ENCODE results near the gene ZNF625. TPM values are rescaled to one million over a fixed set of nuclear protein-coding genes. Genes with fewer than 3 reads are reported as not detected.
A peak's percentile ranks its signal among the peaks of the same experiment; 100 is the strongest.

ZNF625 gene
- total RNA-seq (2014; rRNA removed; shearing (Covaris generic)) = 7.7 and 12.9 TPM in 2 replicates

DNA sequence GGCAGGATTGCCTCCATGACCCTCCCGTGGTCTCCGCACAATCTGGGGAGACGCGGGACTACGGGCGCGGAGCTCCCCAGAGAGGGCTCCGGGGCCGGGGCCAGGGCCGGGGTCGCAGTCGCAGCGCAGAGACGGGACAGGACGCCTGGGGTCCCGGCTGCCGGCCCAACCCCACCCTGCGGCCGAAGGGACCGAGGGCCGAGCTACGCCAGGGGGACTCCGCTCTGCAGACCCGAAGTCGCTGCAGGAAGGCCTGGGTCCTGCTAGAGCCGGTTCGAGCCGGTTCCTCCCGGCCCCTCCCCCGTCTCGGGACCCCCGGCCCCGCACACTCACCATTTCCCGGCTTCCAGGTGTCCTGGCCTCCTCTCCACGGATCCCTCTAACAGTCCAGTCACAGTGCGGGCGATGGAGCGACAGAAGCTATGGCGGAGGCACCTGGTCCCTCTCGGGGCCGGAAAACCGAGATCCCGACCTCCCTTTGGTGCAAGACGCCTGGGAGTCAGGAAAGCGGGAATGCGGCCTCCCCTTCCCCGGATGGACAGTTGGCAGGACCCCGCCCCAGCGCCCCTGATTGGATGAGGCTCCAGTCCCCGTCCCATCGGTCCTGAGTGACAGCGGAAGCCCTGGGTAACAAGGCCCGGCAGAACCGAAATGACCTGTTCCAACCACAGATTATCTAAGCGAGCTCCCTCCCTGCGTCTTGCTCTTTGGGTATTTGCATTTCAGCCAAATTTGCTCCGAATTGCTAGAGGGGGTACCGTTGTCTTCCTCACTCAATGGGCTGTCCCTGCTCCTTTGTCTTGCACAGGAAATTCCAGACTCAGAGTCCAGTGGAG, at the start of gene ZNF625:
ZNF625 (minus strand) TSS at position 512 of the 836 bp plus-strand sequence; CDS start at position 336, 176 bp downstream.
- DNase-seq = peak; percentile 97
- Histone ChIP-seq H3K27me3 (ENCODE audit: control insufficient read depth, insufficient read depth, low read length) (no peaks in the 10 kb centered on the region; the same call in 1 of the 2 replicates), H3K36me3 (replicated peaks; ENCODE audit: control insufficient read depth, insufficient read depth, low read length) (peaks cover 2% of the 10 kb centered on the region; the same call in 1 of the 2 replicates), H3K4me3 (ENCODE audit: insufficient read depth, low read depth, low read length) (peak within 1 kb of the TSS; percentile 83)

DNA sequence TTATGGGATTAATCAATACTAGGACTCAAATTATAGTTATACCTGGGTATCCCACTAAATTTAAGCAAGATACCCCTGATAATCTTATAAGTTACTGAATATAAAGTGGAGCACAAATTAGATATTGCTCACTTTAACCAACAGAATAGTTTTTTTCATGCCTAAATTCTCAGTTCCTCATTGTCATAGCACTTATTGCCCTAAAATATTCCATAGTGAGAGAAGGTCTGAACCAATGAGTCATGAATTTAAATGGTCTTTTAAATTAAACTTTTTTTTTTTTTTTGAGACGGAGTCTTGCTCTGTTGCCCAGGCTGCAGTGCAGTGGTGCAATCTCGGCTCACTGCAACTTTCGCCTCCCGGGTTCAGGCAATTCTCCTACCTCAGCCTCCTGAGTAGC, 48.8 kb upstream of the ZNF625 start:
- Histone ChIP-seq H3K36me3 (replicated peaks; ENCODE audit: control insufficient read depth, insufficient read depth, low read length) (no peaks in the 10 kb centered on the region), H3K4me3 (ENCODE audit: insufficient read depth, low read depth, low read length) (no peak overlapping the region)
- DNase-seq = no peak

DNA sequence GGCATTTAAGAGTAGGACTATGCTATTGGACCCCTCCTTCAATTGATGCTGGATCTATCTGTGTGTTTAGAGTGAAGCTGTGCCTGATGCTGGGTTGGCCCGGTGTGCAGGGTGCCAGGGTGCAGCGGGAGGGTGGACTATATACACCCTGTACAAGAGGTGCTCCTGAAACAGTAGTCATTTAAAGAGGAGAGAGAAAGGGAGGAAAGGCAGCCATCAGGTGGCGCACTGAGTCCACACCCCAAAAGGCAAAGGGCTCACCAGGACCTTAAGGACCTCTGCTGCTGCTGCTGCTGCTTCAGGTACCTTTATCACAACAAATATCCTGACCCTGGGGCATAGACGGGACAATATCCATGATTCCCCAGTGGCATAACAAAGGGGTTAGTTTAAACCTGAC, 45.7 kb upstream of the ZNF625 start:
- Histone ChIP-seq H3K4me3 (ENCODE audit: insufficient read depth, low read depth, low read length) (no peak overlapping the region), H3K36me3 (replicated peaks; ENCODE audit: control insufficient read depth, insufficient read depth, low read length) (no peaks in the 10 kb centered on the region), H3K27me3 (ENCODE audit: control insufficient read depth, insufficient read depth, low read length) (no peaks in the 10 kb centered on the region)
- DNase-seq = peak; percentile 49

More for the DNA sequence above, 48.8 kb upstream of the ZNF625 start:
- no peaks in the 10 kb centered on the region for H3K27me3 ChIP-seq (ENCODE audit: control insufficient read depth, insufficient read depth, low read length)

DNA sequence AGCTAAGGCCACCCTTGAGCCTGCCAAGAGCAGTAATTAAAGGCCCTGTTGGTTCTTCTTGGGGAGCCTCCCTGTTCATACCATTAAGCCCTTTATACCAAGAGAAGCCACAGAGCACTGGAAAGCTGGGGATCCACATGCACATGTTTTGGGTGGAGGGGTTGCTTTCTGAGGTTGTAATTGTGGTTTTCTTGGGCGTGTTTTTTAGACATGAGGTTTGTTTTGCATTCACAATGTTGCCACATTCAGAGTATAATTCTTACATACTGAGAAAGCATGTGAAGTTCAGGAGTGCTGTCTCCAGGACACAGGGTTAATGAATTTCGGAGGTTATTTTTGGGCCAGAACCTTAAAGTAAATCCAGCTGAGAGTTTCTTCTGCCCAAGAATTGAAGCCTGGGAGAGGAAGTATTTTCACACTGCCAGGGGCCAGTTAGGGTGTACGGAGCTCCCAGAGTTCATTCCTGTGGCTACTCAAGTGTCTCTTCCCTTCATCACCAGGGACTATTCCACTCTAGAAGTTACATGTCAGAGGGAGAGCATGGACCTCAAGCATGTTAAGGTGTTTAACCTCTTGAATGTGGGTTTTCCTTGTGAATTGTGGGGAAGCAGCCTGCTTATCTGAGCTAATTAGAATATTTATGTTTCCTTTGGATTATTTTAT, 43.4 kb upstream of the ZNF625 start:
- Histone ChIP-seq H3K27me3 (ENCODE audit: control insufficient read depth, insufficient read depth, low read length) (no peaks in the 10 kb centered on the region), H3K4me3 (ENCODE audit: insufficient read depth, low read depth, low read length) (no peak overlapping the region), H3K36me3 (replicated peaks; ENCODE audit: control insufficient read depth, insufficient read depth, low read length) (no peaks in the 10 kb centered on the region)
- DNase-seq = no peak

DNA sequence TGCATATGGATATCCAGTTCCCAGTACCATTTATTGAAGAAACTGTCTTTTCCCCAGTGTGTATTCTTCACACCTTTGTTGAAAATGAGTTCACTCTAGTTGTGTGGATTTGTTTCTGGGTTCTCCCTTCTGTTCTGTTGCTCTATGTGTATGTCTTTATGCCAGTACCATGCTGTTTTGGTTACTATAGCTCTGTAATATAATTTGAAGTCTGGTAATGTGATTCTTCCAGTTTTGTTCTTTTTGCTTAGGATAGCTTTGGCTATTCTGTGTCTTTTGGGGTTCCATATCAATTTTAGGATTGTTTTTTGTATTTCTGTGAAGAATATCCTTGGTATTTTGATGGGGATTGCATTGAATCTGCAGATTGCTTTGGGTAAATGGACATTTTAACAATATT, 41.6 kb upstream of the ZNF625 start:
- Histone ChIP-seq H3K4me3 (ENCODE audit: insufficient read depth, low read depth, low read length) (no peak overlapping the region), H3K36me3 (replicated peaks; ENCODE audit: control insufficient read depth, insufficient read depth, low read length) (no peaks in the 10 kb centered on the region), H3K27me3 (ENCODE audit: control insufficient read depth, insufficient read depth, low read length) (no peaks in the 10 kb centered on the region)
- no peak for DNase-seq

DNA sequence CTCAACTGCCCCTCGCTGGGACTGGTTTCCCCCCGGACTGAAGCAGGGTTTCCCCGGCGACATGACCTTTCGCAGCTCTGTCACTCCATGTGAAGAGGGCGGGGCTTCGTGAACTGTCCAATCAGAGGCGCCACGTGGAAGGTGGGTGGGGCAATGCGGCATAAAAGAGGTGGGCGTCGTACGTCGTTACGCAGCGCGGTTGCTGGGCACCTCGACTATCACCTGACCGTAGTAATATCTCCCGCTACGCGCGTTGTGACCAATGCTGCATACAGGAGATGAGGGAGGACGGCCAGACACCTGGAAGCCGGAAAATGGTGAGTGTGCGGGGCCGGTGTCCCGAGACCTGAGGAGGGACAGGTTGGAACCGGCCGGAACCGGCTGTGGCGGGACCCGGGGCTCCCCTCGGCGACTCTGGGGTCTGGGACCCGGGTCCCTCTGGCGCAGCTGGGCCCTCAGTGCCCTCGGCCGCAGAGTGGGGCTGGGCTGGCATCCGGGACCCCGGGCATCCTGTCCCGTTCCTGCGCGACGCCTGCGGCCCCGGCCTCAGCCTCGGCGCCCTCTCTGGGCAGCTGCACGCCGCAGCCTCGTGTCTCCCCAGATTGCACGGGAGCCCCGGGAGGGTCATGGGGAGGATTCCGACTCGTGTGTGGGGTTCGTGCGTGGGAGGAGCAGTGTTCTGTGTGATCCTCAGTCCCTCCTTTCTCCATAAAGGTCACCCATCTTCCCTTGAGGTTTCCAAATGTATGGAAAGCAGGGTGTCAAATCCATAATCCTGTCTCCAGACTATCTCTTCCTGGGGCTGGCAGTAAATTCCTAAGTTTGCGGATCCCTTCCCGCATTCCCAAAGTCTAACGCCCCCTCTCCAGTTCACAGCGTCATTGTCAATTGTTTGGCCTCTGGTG, 38.5 kb upstream of the ZNF625 start:
- DNase-seq = peak; percentile 83
- Histone ChIP-seq H3K4me3 (ENCODE audit: insufficient read depth, low read depth, low read length) (no peak overlapping the region), H3K27me3 (ENCODE audit: control insufficient read depth, insufficient read depth, low read length) (no peaks in the 10 kb centered on the region), H3K36me3 (replicated peaks; ENCODE audit: control insufficient read depth, insufficient read depth, low read length) (no peaks in the 10 kb centered on the region)

DNA sequence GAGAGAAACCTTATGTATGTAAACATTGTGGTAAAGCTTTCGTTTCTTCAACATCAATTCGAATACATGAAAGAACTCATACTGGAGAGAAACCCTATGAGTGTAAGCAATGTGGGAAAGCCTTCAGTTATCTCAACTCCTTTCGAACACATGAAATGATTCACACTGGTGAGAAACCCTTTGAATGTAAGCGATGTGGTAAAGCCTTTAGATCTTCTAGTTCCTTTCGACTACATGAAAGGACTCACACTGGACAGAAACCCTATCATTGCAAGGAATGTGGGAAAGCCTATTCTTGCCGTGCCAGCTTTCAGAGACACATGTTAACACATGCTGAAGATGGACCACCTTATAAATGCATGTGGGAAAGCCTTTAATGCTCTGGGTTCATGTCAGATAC, 31.1 kb upstream of the ZNF625 start:
- H3K27me3 ChIP-seq (ENCODE audit: control insufficient read depth, insufficient read depth, low read length) = no peaks in the 10 kb centered on the region
- peaks cover 19% of the 10 kb centered on the region for H3K36me3 ChIP-seq (replicated peaks; ENCODE audit: control insufficient read depth, insufficient read depth, low read length)
- no peak for DNase-seq
- no peak overlapping the region for H3K4me3 ChIP-seq (ENCODE audit: insufficient read depth, low read depth, low read length)

DNA sequence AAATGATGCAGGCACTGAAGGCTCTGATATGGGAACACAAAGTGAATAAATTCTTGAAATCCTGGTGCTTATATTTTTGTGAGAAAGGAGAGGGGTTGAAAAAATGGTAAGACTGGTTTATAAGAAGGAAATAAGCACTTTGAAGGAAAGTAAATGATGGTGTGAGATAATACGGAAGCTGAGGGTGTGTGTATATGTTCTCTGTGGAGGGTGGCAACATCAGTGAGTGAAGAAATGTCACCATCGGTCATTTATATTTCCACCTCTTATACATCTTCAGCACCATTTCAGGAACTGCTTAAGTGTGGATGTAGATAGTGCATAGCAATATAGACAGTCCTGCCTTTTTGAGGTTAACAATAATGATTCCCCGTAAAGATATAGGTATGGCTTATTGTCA, 23.8 kb upstream of the ZNF625 start:
- DNase-seq = no peak
- Histone ChIP-seq H3K4me3 (ENCODE audit: insufficient read depth, low read depth, low read length) (no peak overlapping the region), H3K27me3 (ENCODE audit: control insufficient read depth, insufficient read depth, low read length) (no peaks in the 10 kb centered on the region), H3K36me3 (replicated peaks; ENCODE audit: control insufficient read depth, insufficient read depth, low read length) (no peaks in the 10 kb centered on the region)

DNA sequence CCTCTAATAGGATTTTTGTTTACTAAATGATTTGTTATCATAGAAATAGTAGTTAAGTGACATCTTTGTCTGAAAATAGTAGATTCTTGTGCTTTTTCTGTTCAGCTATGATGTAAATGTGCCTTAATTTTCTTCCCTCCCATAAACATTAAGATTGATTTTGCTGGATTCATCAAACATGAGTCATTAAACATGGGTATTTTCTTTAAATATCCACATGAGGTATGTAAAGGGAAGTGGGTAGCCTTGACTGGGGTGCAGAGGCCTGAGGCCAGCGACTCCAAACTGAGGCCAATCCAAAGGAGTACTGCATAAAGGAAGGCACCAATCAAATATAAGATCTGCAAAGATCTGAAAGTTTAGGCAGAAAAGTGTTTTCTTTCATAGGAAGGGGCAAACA, 10.1 kb upstream of the ZNF625 start:
- no peak for DNase-seq
- Histone ChIP-seq H3K36me3 (replicated peaks; ENCODE audit: control insufficient read depth, insufficient read depth, low read length) (no peaks in the 10 kb centered on the region; the same call in 1 of the 2 replicates), H3K27me3 (ENCODE audit: control insufficient read depth, insufficient read depth, low read length) (no peaks in the 10 kb centered on the region), H3K4me3 (ENCODE audit: insufficient read depth, low read depth, low read length) (no peak overlapping the region)

DNA sequence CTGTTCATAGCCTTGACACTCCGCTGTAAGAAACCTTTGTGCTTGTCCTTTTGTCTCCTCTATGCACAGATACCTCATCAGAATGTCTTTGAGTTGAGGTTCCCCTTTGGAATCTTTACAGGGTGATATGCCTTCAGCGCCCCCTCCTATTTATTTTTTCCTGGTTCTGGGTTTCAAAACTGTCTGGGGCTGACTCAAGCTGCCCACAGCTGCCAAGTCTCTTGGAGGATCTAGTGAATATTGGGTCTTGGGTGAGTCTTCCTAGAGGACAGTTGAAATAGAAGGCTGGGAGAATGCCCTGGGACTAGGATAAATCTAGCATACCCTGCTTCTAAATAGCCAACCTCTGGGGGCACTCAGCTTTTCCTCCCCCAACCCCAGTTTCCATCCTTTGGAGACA, 7.3 kb upstream of the ZNF625 start:
- Histone ChIP-seq H3K4me3 (ENCODE audit: insufficient read depth, low read depth, low read length) (peak overlapping the region; percentile 83), H3K36me3 (replicated peaks; ENCODE audit: control insufficient read depth, insufficient read depth, low read length) (no peaks in the 10 kb centered on the region), H3K27me3 (ENCODE audit: control insufficient read depth, insufficient read depth, low read length) (no peaks in the 10 kb centered on the region)
- DNase-seq = peak; percentile 36

DNA sequence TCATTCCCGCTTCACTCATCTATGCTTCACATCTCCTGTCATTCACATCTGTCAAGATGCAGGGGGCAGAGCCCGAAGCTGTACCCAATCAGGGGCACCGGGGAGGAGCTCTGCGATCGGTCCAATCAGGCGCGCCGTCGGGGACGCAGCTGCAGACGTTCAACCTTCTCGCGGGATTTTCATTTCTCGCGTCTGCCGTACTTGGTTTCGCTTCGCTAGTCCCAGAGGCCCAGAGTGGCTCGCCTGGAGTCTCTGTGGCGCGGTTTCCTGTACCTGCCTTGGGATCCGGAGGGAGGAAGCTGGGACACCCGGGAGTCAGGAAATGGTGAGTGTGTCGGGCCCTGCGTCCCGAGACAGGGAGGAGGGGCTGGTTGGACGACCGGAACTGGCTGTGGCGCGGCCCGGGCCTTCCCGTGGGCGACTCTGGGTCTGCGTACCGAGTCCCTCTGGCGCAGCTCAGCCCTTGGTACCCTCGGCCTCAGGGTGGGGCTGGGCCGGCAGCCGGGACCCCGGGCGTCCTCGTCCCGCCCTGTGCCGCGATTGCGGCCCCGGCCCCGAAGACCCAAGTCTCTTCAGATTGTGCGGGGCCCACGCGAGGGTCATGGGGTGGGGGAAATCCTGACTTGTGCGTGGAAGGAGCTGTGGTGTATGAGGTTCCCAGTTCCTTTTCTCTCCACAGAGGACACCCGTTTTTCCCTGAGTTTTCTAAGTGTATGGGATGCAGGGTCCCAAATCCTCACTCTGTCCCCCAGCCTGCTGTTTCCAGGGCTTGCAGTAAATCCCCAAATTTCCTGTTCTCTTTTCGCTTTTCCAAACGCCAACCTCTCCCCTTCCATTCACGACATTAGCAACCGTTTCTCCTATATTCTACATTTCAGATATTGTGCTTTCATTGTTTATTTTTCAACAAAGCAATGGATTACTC, 6.6 kb upstream of the ZNF625 start, which contains the start of gene ZNF136:
ZNF136 (plus strand) TSS at position 215 of the 925 bp plus-strand sequence; CDS start at position 323, 108 bp downstream.
- Histone ChIP-seq H3K36me3 (replicated peaks; ENCODE audit: control insufficient read depth, insufficient read depth, low read length) (no peaks in the 10 kb centered on the region), H3K27me3 (ENCODE audit: control insufficient read depth, insufficient read depth, low read length) (no peaks in the 10 kb centered on the region), H3K4me3 (ENCODE audit: insufficient read depth, low read depth, low read length) (peak within 1 kb of the TSS; percentile 83)
- peak; percentile 98 for DNase-seq

DNA sequence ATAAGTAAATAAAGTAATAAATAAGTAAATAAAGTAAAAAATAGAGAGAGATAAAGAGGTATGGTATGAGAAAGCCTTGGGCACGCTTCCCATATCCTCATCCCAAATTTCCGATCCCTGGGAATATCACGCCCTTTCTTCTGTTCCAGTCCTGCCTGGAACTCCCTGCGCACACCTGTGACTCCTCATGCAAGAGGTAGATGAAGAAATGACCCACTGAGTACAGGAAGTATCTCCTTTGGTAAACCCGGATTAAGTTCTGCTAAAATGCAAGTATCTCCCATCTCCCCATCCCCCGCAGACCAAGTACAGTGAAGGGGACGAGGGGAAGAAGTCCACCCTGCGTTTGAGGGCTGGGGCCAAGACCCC, 6.0 kb upstream of the ZNF625 start:
- no peak for DNase-seq
- H3K27me3 ChIP-seq (ENCODE audit: control insufficient read depth, insufficient read depth, low read length) = no peaks in the 10 kb centered on the region
- no peaks in the 10 kb centered on the region for H3K36me3 ChIP-seq (replicated peaks; ENCODE audit: control insufficient read depth, insufficient read depth, low read length)
- H3K4me3 ChIP-seq (ENCODE audit: insufficient read depth, low read depth, low read length) = peak overlapping the region; percentile 83; the same call in 1 of the 2 replicates

DNA sequence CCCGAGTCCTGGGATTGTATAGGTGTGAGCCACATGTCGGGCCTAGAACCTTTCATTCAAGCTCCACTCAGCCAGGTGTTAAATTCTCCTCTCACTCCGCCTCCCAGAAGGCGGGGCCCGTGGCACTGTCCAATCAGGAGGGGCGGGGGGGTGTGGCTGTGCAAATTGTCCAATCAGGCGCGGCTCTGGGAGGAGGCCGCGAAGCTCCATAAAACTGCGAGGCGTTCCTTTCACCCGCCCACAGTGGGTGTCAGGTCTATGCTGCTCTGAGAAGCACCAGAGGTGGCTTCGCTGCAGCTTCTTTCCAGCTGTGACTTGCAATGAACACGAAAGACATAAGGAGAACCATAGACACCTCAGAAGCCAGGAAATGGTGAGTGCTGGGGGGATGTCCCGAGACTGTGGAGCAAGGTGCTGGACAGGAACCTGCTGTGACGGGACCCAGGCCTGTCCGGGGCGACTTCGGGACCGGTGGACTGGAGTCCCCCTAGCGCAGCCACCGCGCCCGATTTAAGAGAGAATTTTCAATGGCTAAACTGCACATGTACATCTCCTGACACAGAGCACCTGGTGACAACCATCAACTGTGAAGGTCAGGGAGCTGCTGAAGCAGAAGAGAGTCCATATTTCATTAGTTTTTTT, 3.4 kb upstream of the ZNF625 start:
- DNase-seq = peak; percentile 78
- Histone ChIP-seq H3K27me3 (ENCODE audit: control insufficient read depth, insufficient read depth, low read length) (no peaks in the 10 kb centered on the region; the same call in 1 of the 2 replicates), H3K4me3 (ENCODE audit: insufficient read depth, low read depth, low read length) (no peak overlapping the region), H3K36me3 (replicated peaks; ENCODE audit: control insufficient read depth, insufficient read depth, low read length) (no peaks in the 10 kb centered on the region)

Data from H7 (cell line).